ENCODE results near the gene WDR12. TPM values are rescaled to one million over a fixed set of nuclear protein-coding genes. Genes with fewer than 3 reads are reported as not detected.

The WDR12 gene
- 60.5 and 65.4 TPM in 2 replicates for total RNA-seq (2014; rRNA removed)
- Bru-seq, nascent RNA: percentile 72 among the genes with signal in this experiment
- BruChase-seq, experiment 1, labeled RNA remaining after a 6-hour chase: percentile 79 among the genes with signal in this experiment
- BruChase-seq, experiment 2, labeled RNA remaining after a 2-hour chase: percentile 73 among the genes with signal in this experiment
- long read RNA-seq, full-length matches to known transcripts: 50 of 73 reads
- long read RNA-seq, partial matches to known transcripts: 11 of 73 reads
- long read RNA-seq, other reads (novel, unspliced or antisense): 12 of 73 reads

DNA sequence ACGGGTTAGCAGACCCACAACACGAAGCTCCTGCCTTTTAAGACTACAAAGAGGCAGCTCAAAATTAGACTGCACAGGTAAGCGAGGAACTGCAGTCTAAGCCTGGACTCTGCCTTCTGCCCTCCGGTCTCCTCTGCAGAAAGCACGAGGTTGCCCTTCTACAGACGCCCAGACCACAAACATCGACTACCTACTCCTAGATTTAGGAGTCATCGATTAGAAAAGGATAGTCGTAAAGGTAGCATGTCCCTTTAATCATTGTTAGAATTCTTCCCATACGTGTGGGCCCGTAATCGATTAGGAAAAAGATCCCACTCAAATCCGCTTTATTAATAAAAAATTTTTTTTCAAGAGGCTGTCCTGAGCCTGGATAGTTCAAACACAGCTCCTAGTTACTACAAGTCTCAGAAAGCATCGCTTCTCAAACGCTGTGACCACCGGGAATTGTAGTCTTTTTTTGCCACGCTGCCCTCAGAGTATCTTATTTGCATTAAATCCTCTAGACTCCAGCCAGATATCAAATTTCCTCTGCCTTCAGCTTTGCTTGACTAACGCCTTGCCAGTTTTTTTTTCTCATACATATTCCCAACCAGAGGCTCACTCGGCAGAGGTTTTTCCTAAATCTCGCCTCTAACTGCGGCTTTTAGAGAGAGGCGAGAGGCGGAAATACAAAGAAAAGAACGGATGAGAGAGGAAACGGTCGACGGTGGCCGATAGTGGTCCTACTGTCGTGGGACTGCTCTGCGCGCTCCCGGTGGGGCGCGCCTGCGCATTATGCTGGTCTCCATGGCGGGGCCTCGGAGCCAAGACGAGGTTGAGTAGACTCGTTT lies at the start of gene WDR12, which contains the start of gene CARF:
TSS of gene WDR12 (minus strand) at position 162 of the 830 bp plus-strand sequence. CDS start 197 bp downstream, outside the sequence.
TSS of gene CARF (plus strand) at position 764 of the 830 bp plus-strand sequence. CDS start 29,628 bp downstream, outside the sequence.
- peak within 1 kb of the TSS; percentile 92 for H3K4me2 ChIP-seq (ENCODE audit: low read length)
- intact Hi-C loops (cut with micrococcal nuclease): loop anchor here (1.0 kb wide), 1 partner anchor 103 kb away; the partner anchor contains the start of gene NBEAL1
- H4K20me1 ChIP-seq (ENCODE audit: low read length): no peaks in the 10 kb centered on the region
- H3K4me1 ChIP-seq (ENCODE audit: insufficient read depth, low read length): peaks cover 12% of the 10 kb centered on the region; the same call in 1 of the 2 replicates
- ChIA-PET POLR2A (ENCODE audit: unreplicated experiment) (interaction anchor here (0.6 to 0.7 kb wide), 2 partner anchors 14 to 276 kb away, joined by 3 read pairs; no protein-coding TSS in a partner anchor), CTCF (no interaction called here)
- peaks cover 43% of the 10 kb centered on the region for H3K79me2 ChIP-seq (ENCODE audit: low read length)
- ATAC-seq (peak; percentile 81), DNase-seq (peak; percentile 93)
- peak within 1 kb of the TSS; percentile 94 for H2AFZ ChIP-seq (ENCODE audit: low read length)
- H3K9me2 ChIP-seq (replicated peaks; ENCODE audit: low read length): no peaks in the 10 kb centered on the region
- no peaks in the 10 kb centered on the region for H3K36me3 ChIP-seq (ENCODE audit: low read depth, low read length)
- H3K27me3 ChIP-seq (ENCODE audit: low read length): no peaks in the 10 kb centered on the region
- no peaks in the 10 kb centered on the region for H3K9me3 ChIP-seq (ENCODE audit: low read length)
- H3K4me3 ChIP-seq (ENCODE audit: low read length): peak within 1 kb of the TSS; percentile 89
- H3F3A ChIP-seq (ENCODE audit: low read length, unreplicated experiment): no peaks in the 10 kb centered on the region
- H3K9ac ChIP-seq (ENCODE audit: low read length): peak within 1 kb of the TSS; percentile 88
- TSS peak; percentile 47 for BruUV-seq (replicated peaks)
- H3K27ac ChIP-seq (ENCODE audit: low read length): peak within 1 kb of the TSS; percentile 75
- TF ChIP-seq EZH2phosphoT487 (IDR thresholded peaks at IDR 0.05; ENCODE audit: borderline replicate concordance, low read length) (no peak), EZH2 (IDR thresholded peaks at IDR 0.05; ENCODE audit: low read length, unreplicated experiment) (no peak)
- TF ChIP-seq, protein P1, sequence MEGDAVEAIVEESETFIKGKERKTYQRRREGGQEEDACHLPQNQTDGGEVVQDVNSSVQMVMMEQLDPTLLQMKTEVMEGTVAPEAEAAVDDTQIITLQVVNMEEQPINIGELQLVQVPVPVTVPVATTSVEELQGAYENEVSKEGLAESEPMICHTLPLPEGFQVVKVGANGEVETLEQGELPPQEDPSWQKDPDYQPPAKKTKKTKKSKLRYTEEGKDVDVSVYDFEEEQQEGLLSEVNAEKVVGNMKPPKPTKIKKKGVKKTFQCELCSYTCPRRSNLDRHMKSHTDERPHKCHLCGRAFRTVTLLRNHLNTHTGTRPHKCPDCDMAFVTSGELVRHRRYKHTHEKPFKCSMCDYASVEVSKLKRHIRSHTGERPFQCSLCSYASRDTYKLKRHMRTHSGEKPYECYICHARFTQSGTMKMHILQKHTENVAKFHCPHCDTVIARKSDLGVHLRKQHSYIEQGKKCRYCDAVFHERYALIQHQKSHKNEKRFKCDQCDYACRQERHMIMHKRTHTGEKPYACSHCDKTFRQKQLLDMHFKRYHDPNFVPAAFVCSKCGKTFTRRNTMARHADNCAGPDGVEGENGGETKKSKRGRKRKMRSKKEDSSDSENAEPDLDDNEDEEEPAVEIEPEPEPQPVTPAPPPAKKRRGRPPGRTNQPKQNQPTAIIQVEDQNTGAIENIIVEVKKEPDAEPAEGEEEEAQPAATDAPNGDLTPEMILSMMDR (conservative IDR thresholded peaks at IDR 0.05; ENCODE audit: low read depth, low read length): no peak

DNA sequence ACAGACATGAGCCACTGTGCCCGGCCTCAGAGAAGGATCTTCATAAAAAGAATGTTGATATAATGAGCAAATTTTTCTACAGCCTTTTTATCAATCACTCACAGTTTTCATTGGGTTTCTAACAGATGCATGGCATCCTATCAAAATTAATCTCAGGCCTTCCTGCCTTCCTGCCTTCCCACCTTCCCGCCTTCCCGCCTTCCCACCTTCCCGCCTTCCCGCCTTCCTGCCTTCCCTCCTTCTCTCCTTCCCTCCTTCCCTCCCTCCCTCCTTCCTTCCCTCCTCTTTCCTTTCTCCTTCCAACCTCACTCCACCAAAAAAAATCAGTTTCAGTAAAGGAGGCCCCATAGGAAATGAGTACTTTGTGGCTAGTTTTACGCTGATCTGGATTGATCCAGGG lies 49.1 kb upstream of the WDR12 start:
- H2AFZ ChIP-seq (ENCODE audit: low read length): no peak overlapping the region
- ATAC-seq (no peak), DNase-seq (no peak)
- no peaks in the 10 kb centered on the region for H3K9me2 ChIP-seq (replicated peaks; ENCODE audit: low read length)
- CTCF ChIA-PET: no interaction called here
- no peaks in the 10 kb centered on the region for H3F3A ChIP-seq (ENCODE audit: low read length, unreplicated experiment)
- H3K27ac ChIP-seq (ENCODE audit: low read length): no peak overlapping the region
- H3K4me1 ChIP-seq (ENCODE audit: insufficient read depth, low read length): peaks cover 7% of the 10 kb centered on the region; the same call in 1 of the 2 replicates
- BruUV-seq (replicated peaks): no TSS peak
- H3K36me3 ChIP-seq (ENCODE audit: low read depth, low read length): no peaks in the 10 kb centered on the region
- POLR2A ChIA-PET (ENCODE audit: unreplicated experiment): no interaction called here
- no peak overlapping the region for H3K4me2 ChIP-seq (ENCODE audit: low read length)
- H3K9ac ChIP-seq (ENCODE audit: low read length): no peak overlapping the region
- H3K4me3 ChIP-seq (ENCODE audit: low read length): no peak overlapping the region
- no peaks in the 10 kb centered on the region for H3K27me3 ChIP-seq (ENCODE audit: low read length)
- H4K20me1 ChIP-seq (ENCODE audit: low read length): no peaks in the 10 kb centered on the region
- TF ChIP-seq, protein P1 (conservative IDR thresholded peaks at IDR 0.05; ENCODE audit: low read depth, low read length): no peak
- no peak for TF ChIP-seq EZH2 (IDR thresholded peaks at IDR 0.05; ENCODE audit: low read length, unreplicated experiment)
- TF ChIP-seq EZH2phosphoT487 (IDR thresholded peaks at IDR 0.05; ENCODE audit: borderline replicate concordance, low read length): no peak
- H3K79me2 ChIP-seq (ENCODE audit: low read length): no peaks in the 10 kb centered on the region
- H3K9me3 ChIP-seq (ENCODE audit: low read length): no peaks in the 10 kb centered on the region
- intact Hi-C loops (cut with micrococcal nuclease): no loop called here

All from PC-3 (cell line).